Activated T-helper 1 cell treated with anti-CD3 and anti-CD28 coated beads, Interleukin-12 subunit alpha, Interleukin-12 subunit beta, Interleukin-2, Interleukin-4 antibody, amounts not matched to agents 30 ng/mL and 10 ng/mL and 1 ng/mL, durations not matched to agents 14 hours and 24 hours and 36 hours (primary cell): ENCODE measurements around the gene KCNQ5. TPM values are rescaled to one million over a fixed set of nuclear protein-coding genes. Genes with fewer than 3 reads are reported as not detected.

Experiments
- DNase-seq: peaks from one replicate; pipeline ENCODE4 v3.0.0; 2021; ENCODE audit warnings: low spot score
- H3K27ac Mint-ChIP-seq: one replicate; pipeline ENCODE4 v1.8.0; 2021; ENCODE audit warnings: mild to moderate bottlenecking, mixed read lengths
- H3K27me3 Mint-ChIP-seq: one replicate; pipeline ENCODE4 v1.8.0; 2022; ENCODE audit warnings: mild to moderate bottlenecking, moderate library complexity, mixed read lengths; ENCODE audit not compliant: insufficient read depth
- H3K36me3 Mint-ChIP-seq: one replicate; pipeline ENCODE4 v1.8.0; 2021; ENCODE audit warnings: low read depth, mixed read lengths
- H3K4me1 Mint-ChIP-seq: one replicate; pipeline ENCODE4 v1.8.0; 2021; ENCODE audit warnings: low read depth, mixed read lengths
- H3K4me3 Mint-ChIP-seq: one replicate; pipeline ENCODE4 v1.8.0; 2021; ENCODE audit warnings: mild to moderate bottlenecking, moderate library complexity, mixed read lengths
- H3K9me3 Mint-ChIP-seq: one replicate; pipeline ENCODE4 v1.8.0; 2021; ENCODE audit warnings: mixed read lengths
- intact Hi-C: fragments of 100-400 bp; cut with micrococcal nuclease; formaldehyde crosslinking; loops from one replicate; pipeline ENCODE4 v1.15.1; 2024
- total RNA-seq: library from RNA; stranded (reverse); gene quantifications from 2 replicates; pipeline ENCODE4 v1.2.3, GENCODE V29; 2022

KCNQ5 gene
- total RNA-seq, 1 donor from 2014 or later = 12.6 TPM

GRCh38 chr6:73081955-73082354 is 460.1 kb downstream of the KCNQ5 start:
- no peaks in the 10 kb centered on the region for H3K36me3 Mint-ChIP-seq
- DNase-seq = no peak
- H3K4me1 Mint-ChIP-seq = no peaks in the 10 kb centered on the region
- intact Hi-C loops = no loop called here
- H3K27me3 Mint-ChIP-seq = no peaks in the 10 kb centered on the region
- H3K4me3 Mint-ChIP-seq = no peak overlapping the region
- H3K27ac Mint-ChIP-seq = no peak overlapping the region
- no peaks in the 10 kb centered on the region for H3K9me3 Mint-ChIP-seq

GRCh38 chr6:73083886-73084285 is 462.0 kb downstream of the KCNQ5 start:
- Mint-ChIP-seq H3K27ac (no peak overlapping the region), H3K4me1 (peaks cover 5% of the 10 kb centered on the region), H3K9me3 (no peaks in the 10 kb centered on the region), H3K27me3 (no peaks in the 10 kb centered on the region), H3K4me3 (no peak overlapping the region), H3K36me3 (no peaks in the 10 kb centered on the region)
- intact Hi-C loops = no loop called here
- DNase-seq = no peak

- intact Hi-C loops = no loop called here
Observed at GRCh38 chr6:73085443-73085871, 463.6 kb downstream of the KCNQ5 start.

GRCh38 chr6:73086726-73087125 is 464.9 kb downstream of the KCNQ5 start:
- no peak overlapping the region for H3K27ac Mint-ChIP-seq
- peaks cover 4% of the 10 kb centered on the region for H3K9me3 Mint-ChIP-seq
- H3K27me3 Mint-ChIP-seq = no peaks in the 10 kb centered on the region
- DNase-seq = no peak
- H3K4me3 Mint-ChIP-seq = no peak overlapping the region
- intact Hi-C loops = no loop called here
- H3K4me1 Mint-ChIP-seq = peaks cover 5% of the 10 kb centered on the region
- H3K36me3 Mint-ChIP-seq = no peaks in the 10 kb centered on the region

More at GRCh38 chr6:73085443-73085871, 463.6 kb downstream of the KCNQ5 start:
- no peak for DNase-seq
- Mint-ChIP-seq H3K27me3 (no peaks in the 10 kb centered on the region), H3K27ac (no peak overlapping the region), H3K36me3 (no peaks in the 10 kb centered on the region), H3K4me3 (no peak overlapping the region), H3K9me3 (no peaks in the 10 kb centered on the region), H3K4me1 (peaks cover 5% of the 10 kb centered on the region)

GRCh38 chr6:73088138-73088813 is 466.4 kb downstream of the KCNQ5 start:
- intact Hi-C loops = no loop called here
- no peaks in the 10 kb centered on the region for H3K36me3 Mint-ChIP-seq
- no peak for DNase-seq
- H3K4me1 Mint-ChIP-seq = peaks cover 5% of the 10 kb centered on the region
- H3K27me3 Mint-ChIP-seq = no peaks in the 10 kb centered on the region
- H3K4me3 Mint-ChIP-seq = no peak overlapping the region
- peaks cover 15% of the 10 kb centered on the region for H3K9me3 Mint-ChIP-seq
- no peak overlapping the region for H3K27ac Mint-ChIP-seq

GRCh38 chr6:73104921-73105320 is 483.1 kb downstream of the KCNQ5 start:
- Mint-ChIP-seq H3K27me3 (peaks cover 2% of the 10 kb centered on the region), H3K4me1 (no peaks in the 10 kb centered on the region), H3K9me3 (peaks cover 3% of the 10 kb centered on the region), H3K36me3 (no peaks in the 10 kb centered on the region), H3K4me3 (no peak overlapping the region), H3K27ac (no peak overlapping the region)
- intact Hi-C loops = no loop called here
- DNase-seq = no peak

GRCh38 chr6:73107016-73107415 is 485.2 kb downstream of the KCNQ5 start:
- Mint-ChIP-seq H3K4me3 (no peak overlapping the region), H3K36me3 (no peaks in the 10 kb centered on the region), H3K9me3 (no peaks in the 10 kb centered on the region), H3K4me1 (no peaks in the 10 kb centered on the region), H3K27ac (no peak overlapping the region), H3K27me3 (no peaks in the 10 kb centered on the region)
- intact Hi-C loops = no loop called here
- DNase-seq = no peak

GRCh38 chr6:73108949-73109348 is 487.1 kb downstream of the KCNQ5 start:
- H3K4me1 Mint-ChIP-seq = no peaks in the 10 kb centered on the region
- H3K9me3 Mint-ChIP-seq = no peaks in the 10 kb centered on the region
- DNase-seq = no peak
- H3K27me3 Mint-ChIP-seq = no peaks in the 10 kb centered on the region
- no peak overlapping the region for H3K27ac Mint-ChIP-seq
- H3K4me3 Mint-ChIP-seq = no peak overlapping the region
- H3K36me3 Mint-ChIP-seq = no peaks in the 10 kb centered on the region
- intact Hi-C loops = no loop called here

GRCh38 chr6:73109659-73110058 is 487.8 kb downstream of the KCNQ5 start:
- DNase-seq = no peak
- no peak overlapping the region for H3K27ac Mint-ChIP-seq
- no peaks in the 10 kb centered on the region for H3K9me3 Mint-ChIP-seq
- H3K4me3 Mint-ChIP-seq = no peak overlapping the region
- intact Hi-C loops = no loop called here
- H3K27me3 Mint-ChIP-seq = no peaks in the 10 kb centered on the region
- H3K36me3 Mint-ChIP-seq = no peaks in the 10 kb centered on the region
- H3K4me1 Mint-ChIP-seq = no peaks in the 10 kb centered on the region

- Mint-ChIP-seq H3K36me3 (no peaks in the 10 kb centered on the region), H3K4me3 (no peak overlapping the region), H3K4me1 (no peaks in the 10 kb centered on the region), H3K9me3 (no peaks in the 10 kb centered on the region), H3K27me3 (no peaks in the 10 kb centered on the region), H3K27ac (no peak overlapping the region)
- intact Hi-C loops = no loop called here
- no peak for DNase-seq
Observed at GRCh38 chr6:73116330-73116729, 494.5 kb downstream of the KCNQ5 start.

- H3K4me1 Mint-ChIP-seq = no peaks in the 10 kb centered on the region
- no peak overlapping the region for H3K4me3 Mint-ChIP-seq
- intact Hi-C loops = no loop called here
- no peaks in the 10 kb centered on the region for H3K36me3 Mint-ChIP-seq
- DNase-seq = no peak
- H3K9me3 Mint-ChIP-seq = no peaks in the 10 kb centered on the region
- H3K27me3 Mint-ChIP-seq = peaks cover 2% of the 10 kb centered on the region
- no peak overlapping the region for H3K27ac Mint-ChIP-seq
Observed at GRCh38 chr6:73121421-73121993, 499.6 kb downstream of the KCNQ5 start.

- no peak for DNase-seq
- Mint-ChIP-seq H3K27ac (no peak overlapping the region), H3K4me3 (no peak overlapping the region), H3K9me3 (no peaks in the 10 kb centered on the region), H3K36me3 (no peaks in the 10 kb centered on the region), H3K4me1 (no peaks in the 10 kb centered on the region), H3K27me3 (peaks cover 6% of the 10 kb centered on the region)
- intact Hi-C loops = no loop called here
Observed at GRCh38 chr6:73123632-73124329, 501.9 kb downstream of the KCNQ5 start.

- H3K36me3 Mint-ChIP-seq = no peaks in the 10 kb centered on the region
- H3K9me3 Mint-ChIP-seq = no peaks in the 10 kb centered on the region
- H3K4me1 Mint-ChIP-seq = peaks cover 5% of the 10 kb centered on the region
- intact Hi-C loops = loop anchor here (1.0 to 5.0 kb wide), 6 partner anchors 51 to 718 kb away; no protein-coding TSS in a partner anchor
- peak; percentile 71 for DNase-seq
- no peak overlapping the region for H3K4me3 Mint-ChIP-seq
- peaks cover 13% of the 10 kb centered on the region for H3K27me3 Mint-ChIP-seq
- no peak overlapping the region for H3K27ac Mint-ChIP-seq
Observed at GRCh38 chr6:73129653-73130443, 508.0 kb downstream of the KCNQ5 start.
